Right cardiac atrium (tissue), 5 donors: ENCODE data around the gene ZNF521. TPM values are rescaled to one million over a fixed set of nuclear protein-coding genes. Genes with fewer than 3 reads are reported as not detected.

Experiments
- ATAC-seq, 2 donors: fragments of 200-7000 bp; cut with Tn5 transposase; one replicate each; pipeline versions ENCODE4 v1.8.0 to v1.9.1; 2020; ENCODE audit warnings: moderate library complexity in 2 of 2, mild to moderate bottlenecking in 1 of 2
- DNase-seq, 3 donors: peaks; one replicate each; pipeline ENCODE4 v3.0.0-alpha.2; 2020
- H3K27ac ChIP-seq: one replicate; pipeline ENCODE4 v1.5.1; 2013; ENCODE audit warnings: mild to moderate bottlenecking, low read length, control low read depth, moderate library complexity
- H3K27me3 ChIP-seq: one replicate; pipeline ENCODE4 v1.6.1; 2013; ENCODE audit not compliant: control insufficient read depth, insufficient read depth
- H3K4me1 ChIP-seq: one replicate; pipeline ENCODE4 v1.6.1; 2013; ENCODE audit warnings: low read length; ENCODE audit not compliant: control insufficient read depth, insufficient read depth
- H3K4me3 ChIP-seq: one replicate; pipeline ENCODE4 v1.5.1; 2013; ENCODE audit warnings: low read length, control low read depth
- H3K9me3 ChIP-seq: one replicate; pipeline ENCODE4 v1.6.1; 2013; ENCODE audit warnings: low read length; ENCODE audit not compliant: control insufficient read depth
- WGBS: extraction: QIAGEN DNeasy Blood & Tissue Kit; methylation state at CpG from one replicate; pipeline ENCODE4 v1.1.7; 2013; 5-methylcytosine and 5-hydroxymethylcytosine counted together
- intact Hi-C, 4 donors: fragments of 100-400 bp; cut with DNase I; formaldehyde crosslinking; loops; one replicate each; pipeline versions ENCODE4 v1.11.0 to v1.14.0; 2022 to 2023
- polyA plus RNA-seq: library from polyadenylated mRNA; stranded (reverse); fragments of 200-250 nt; gene quantifications from one replicate; pipeline ENCODE4 v1.2.3, GENCODE V29; 2013
- total RNA-seq, 4 donors: library from RNA; stranded (reverse); fragmentation: NEBNext Ultra II Directional; extraction: Animal tissue kit (Norgen Biotek cat#: 25700); gene quantifications; one replicate each; pipeline ENCODE4 v1.2.1, GENCODE V29; 2021
- donor health status: healthy with polysubstance abuse.
- donor health status: DM: no; HTN: yes; CAD: no.
- donor health status: DM: no; HTN: no; CAD: no.
- donor health status: DM: no; HTN: yes; CAD: no; lungs with severe emphysema.
- donor health status: DM: yes; HTN: yes; CAD: no.

ZNF521 gene
- total and polyA plus RNA-seq, 5 donors: 7.2 to 54.5 (median 38.8) TPM

DNA sequence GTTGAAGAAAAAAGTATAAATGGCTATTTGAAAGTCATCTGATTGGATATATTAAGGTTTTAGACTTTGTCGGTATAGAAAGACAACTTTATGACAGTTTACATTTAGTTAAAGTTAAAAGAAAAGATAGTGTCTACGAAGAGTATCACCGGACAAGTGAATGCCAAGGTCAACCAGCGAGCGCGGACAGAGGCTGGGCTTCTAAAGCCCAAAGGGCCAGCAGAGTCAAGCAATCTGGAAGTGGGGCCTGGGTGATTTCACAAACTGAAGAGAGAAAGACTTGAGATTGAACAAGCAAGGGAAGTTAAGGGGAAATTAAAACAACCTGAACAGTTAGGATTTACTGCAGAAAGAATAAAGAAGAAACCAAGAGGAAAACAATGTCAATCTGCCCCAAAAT lies 16.3 kb downstream of the ZNF521 start:
- no peak for ATAC-seq
- Histone ChIP-seq H3K9me3 (no peaks in the 10 kb centered on the region), H3K4me3 (no peak overlapping the region), H3K27me3 (no peaks in the 10 kb centered on the region), H3K4me1 (no peaks in the 10 kb centered on the region), H3K27ac (no peak overlapping the region)
- intact Hi-C loops: no loop called here
- 68% methylated on average over 6 of the region's 6 CpGs for WGBS
- DNase-seq: peak in 1 of 3 donors; percentile 34

DNA sequence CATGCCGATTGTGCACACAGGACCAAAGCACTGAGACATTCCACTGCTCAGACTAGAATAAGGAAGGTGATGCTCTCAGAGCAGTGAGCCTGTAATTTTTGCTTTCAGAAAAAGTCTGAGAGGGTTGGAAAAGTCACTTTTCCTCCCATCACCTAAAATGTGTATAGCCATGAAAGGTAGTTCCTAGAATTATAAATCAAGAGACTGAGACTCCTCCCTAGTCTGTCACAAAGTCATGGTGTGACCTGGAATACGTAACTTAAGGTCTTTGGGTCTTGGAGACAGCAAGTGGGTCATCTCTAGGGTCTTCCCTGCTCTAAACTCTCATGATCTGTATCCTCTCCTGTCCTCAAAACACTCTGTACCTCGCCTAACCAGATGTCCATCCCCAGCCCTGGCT lies 16.9 kb downstream of the ZNF521 start:
- no peak for ATAC-seq
- intact Hi-C loops: no loop called here

GRCh38 chr18:25334588-25334987 lies 17.4 kb downstream of the ZNF521 start:
- no peak for ATAC-seq
- H3K27ac ChIP-seq: no peak overlapping the region
- H3K9me3 ChIP-seq: no peaks in the 10 kb centered on the region
- H3K27me3 ChIP-seq: no peaks in the 10 kb centered on the region
- H3K4me1 ChIP-seq: no peaks in the 10 kb centered on the region
- no peak for DNase-seq
- 92% methylated on average over 2 of the region's 2 CpGs for WGBS
- intact Hi-C loops: no loop called here
- H3K4me3 ChIP-seq: no peak overlapping the region

More for the DNA sequence above, 16.9 kb downstream of the ZNF521 start:
- Histone ChIP-seq H3K27me3 (no peaks in the 10 kb centered on the region), H3K9me3 (no peaks in the 10 kb centered on the region), H3K4me3 (no peak overlapping the region), H3K27ac (no peak overlapping the region), H3K4me1 (no peaks in the 10 kb centered on the region)
- 92% methylated on average over 3 of the region's 3 CpGs for WGBS
- DNase-seq: no peak

DNA sequence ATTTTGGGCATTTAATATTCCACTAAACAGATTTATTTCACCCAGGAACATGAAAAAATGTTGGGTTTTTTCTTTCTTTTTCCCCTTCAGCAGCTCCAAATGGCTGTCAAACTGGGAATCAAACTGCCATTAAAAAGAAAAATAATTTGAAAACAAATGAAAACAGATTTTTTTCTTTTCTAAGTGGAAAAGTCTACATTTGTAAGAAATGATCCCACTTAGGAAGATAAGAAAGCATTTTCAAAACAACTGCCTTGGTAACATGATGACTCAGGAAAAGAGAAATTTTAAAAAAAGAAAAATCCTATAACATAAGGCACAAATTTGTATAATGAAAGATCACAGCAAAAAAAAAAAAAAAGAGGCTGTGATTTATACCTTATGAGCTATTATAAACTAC lies 20.0 kb downstream of the ZNF521 start:
- ATAC-seq (no peak), DNase-seq (no peak)
- intact Hi-C loops: no loop called here
- Histone ChIP-seq H3K27ac (no peak overlapping the region), H3K9me3 (no peaks in the 10 kb centered on the region), H3K4me3 (no peak overlapping the region), H3K27me3 (no peaks in the 10 kb centered on the region), H3K4me1 (peaks cover 5% of the 10 kb centered on the region)

- DNase-seq (no peak), ATAC-seq (no peak)
- H3K9me3 ChIP-seq: no peaks in the 10 kb centered on the region
- 50% methylated on average over 1 of the region's 1 CpG for WGBS
- H3K4me3 ChIP-seq: no peak overlapping the region
- H3K4me1 ChIP-seq: peaks cover 11% of the 10 kb centered on the region
- H3K27ac ChIP-seq: no peak overlapping the region
- intact Hi-C loops: no loop called here
- H3K27me3 ChIP-seq: no peaks in the 10 kb centered on the region
Measured at GRCh38 chr18:25329783-25330182, 22.2 kb downstream of the ZNF521 start.

DNA sequence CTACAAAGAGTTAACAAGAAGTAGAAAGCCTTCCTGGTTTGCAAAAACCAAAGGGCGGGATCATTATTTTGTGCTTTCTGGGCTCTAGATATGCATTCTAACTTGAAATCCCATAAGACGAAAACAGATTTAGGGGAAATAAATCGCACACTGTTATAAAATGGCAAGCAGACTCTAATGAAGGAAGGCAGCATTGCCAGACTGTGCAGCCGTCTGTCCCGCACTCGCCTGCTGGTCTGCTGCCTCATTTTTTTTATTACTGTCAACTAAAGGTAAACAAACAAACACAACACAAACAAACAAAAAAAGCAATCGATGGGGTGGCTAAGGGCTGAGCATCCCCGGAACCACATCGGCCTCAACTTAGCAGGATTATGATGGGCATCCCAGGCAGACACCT lies 24.4 kb downstream of the ZNF521 start:
- intact Hi-C loops: no loop called here
- Histone ChIP-seq H3K27ac (no peak overlapping the region), H3K4me3 (no peak overlapping the region), H3K9me3 (no peaks in the 10 kb centered on the region), H3K4me1 (peaks cover 11% of the 10 kb centered on the region), H3K27me3 (no peaks in the 10 kb centered on the region)
- DNase-seq (peak in 1 of 3 donors; percentile 41), ATAC-seq (no peak)
- WGBS: 35% methylated on average over 9 of the region's 9 CpGs

- H3K27ac ChIP-seq: no peak overlapping the region
- intact Hi-C loops: no loop called here
- 38% methylated on average over 4 of the region's 4 CpGs for WGBS
- H3K9me3 ChIP-seq: no peaks in the 10 kb centered on the region
- H3K27me3 ChIP-seq: no peaks in the 10 kb centered on the region
- DNase-seq (peak in 1 of 3 donors; percentile 2), ATAC-seq (peak in 1 of 2 donors; percentile 46)
- H3K4me3 ChIP-seq: no peak overlapping the region
- peaks cover 11% of the 10 kb centered on the region for H3K4me1 ChIP-seq
Measured at GRCh38 chr18:25326361-25326952, 25.5 kb downstream of the ZNF521 start.

DNA sequence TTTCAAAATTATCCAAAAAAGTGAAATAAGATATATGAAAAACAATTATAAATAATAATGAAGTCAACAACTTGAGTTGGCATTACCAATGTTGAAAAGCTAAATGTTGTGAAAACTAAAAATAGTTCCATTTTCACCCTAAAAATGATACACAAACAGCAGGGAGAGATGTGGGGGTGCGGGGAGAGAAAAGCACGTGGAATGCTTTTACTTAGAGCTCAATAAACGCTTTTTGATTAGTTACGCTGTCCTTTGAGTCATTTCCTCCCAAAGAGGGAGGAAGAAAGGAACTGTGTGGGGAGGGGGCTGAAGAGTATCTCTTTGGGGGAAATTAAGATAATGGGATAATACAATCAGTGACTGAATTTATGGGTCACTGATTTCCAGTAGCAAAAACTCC lies 29.2 kb downstream of the ZNF521 start:
- intact Hi-C loops: no loop called here
- Histone ChIP-seq H3K9me3 (no peaks in the 10 kb centered on the region), H3K27ac (no peak overlapping the region), H3K4me1 (peaks cover 10% of the 10 kb centered on the region), H3K4me3 (no peak overlapping the region), H3K27me3 (no peaks in the 10 kb centered on the region)
- WGBS: 76% methylated on average over 4 of the region's 4 CpGs
- DNase-seq: no peak
- no peak for ATAC-seq

GRCh38 chr18:25316381-25317018 lies 35.5 kb downstream of the ZNF521 start:
- WGBS: 87% methylated on average over 9 of the region's 9 CpGs
- no peak for ATAC-seq

GRCh38 chr18:25314838-25315190 lies 37.2 kb downstream of the ZNF521 start:
- H3K4me1 ChIP-seq: no peaks in the 10 kb centered on the region
- no peak overlapping the region for H3K4me3 ChIP-seq
- no peak overlapping the region for H3K27ac ChIP-seq
- no peaks in the 10 kb centered on the region for H3K27me3 ChIP-seq
- DNase-seq (no peak), ATAC-seq (no peak)
- no peaks in the 10 kb centered on the region for H3K9me3 ChIP-seq
- intact Hi-C loops: no loop called here

More at GRCh38 chr18:25316381-25317018, 35.5 kb downstream of the ZNF521 start:
- H3K4me3 ChIP-seq: no peak overlapping the region
- no peak for DNase-seq
- H3K9me3 ChIP-seq: no peaks in the 10 kb centered on the region
- no peaks in the 10 kb centered on the region for H3K27me3 ChIP-seq
- H3K4me1 ChIP-seq: no peaks in the 10 kb centered on the region
- H3K27ac ChIP-seq: no peak overlapping the region
- intact Hi-C loops: no loop called here

DNA sequence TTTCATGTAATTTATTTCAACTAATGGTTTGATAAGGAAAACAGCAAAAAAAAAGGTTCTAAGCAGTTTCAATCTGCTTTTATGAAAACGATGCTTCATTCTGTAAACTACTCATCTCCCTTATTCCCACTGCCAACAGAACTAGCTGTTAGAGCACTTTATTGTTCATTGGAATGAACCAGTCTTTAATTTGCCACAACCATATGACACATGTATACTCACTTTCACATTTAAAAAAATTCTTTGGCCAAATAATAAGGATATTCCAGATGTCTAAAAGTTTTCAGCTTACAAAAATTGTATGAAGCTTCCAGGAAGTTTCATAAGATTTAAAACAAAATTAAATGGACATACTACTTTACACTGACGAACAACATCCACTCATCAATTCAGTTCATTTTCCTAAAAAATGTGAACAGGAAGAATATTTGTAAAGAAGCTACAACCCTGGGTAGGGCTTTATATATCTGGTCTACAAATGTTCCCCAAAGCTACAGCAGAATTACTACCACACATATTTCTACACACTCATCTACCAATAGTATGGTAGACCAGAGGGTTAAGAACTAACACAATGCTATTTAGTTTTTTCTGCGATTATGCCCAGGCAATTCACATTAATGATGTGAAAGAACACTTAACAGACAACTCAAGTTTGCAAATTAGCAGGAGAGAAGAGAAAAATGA lies 37.7 kb downstream of the ZNF521 start:
- DNase-seq (no peak), ATAC-seq (no peak)
- Histone ChIP-seq H3K9me3 (no peaks in the 10 kb centered on the region), H3K27me3 (no peaks in the 10 kb centered on the region), H3K4me3 (no peak overlapping the region), H3K4me1 (no peaks in the 10 kb centered on the region), H3K27ac (no peak overlapping the region)
- intact Hi-C loops: no loop called here
- 70% methylated on average over 3 of the region's 3 CpGs for WGBS
